ENCODE data around the gene QPRT. TPM values are rescaled to one million over a fixed set of nuclear protein-coding genes. Genes with fewer than 3 reads are reported as not detected.

Gene QPRT
- polyA plus RNA-seq, 3 donors, result 2.1 to 4.7 (median 3.9) TPM

DNA sequence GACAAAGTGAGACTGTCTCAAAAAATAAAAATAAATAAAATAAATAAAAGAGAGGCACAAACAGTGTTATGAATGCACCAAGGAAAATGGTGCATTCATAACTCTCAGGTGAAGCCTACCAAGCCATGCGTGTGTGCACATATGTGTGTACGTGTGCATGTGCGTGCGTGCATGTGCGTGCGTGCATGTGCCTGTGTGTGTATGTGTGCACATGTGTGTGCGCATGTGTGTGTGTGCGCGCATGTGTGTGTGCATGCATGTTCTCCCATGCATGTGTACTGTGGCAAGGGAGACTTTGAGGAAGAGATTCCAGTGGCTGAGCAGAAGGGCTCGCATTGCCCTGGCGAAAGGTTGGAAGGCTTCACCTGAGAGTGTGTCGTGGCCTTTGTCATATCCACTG, 11.2 kb upstream of the QPRT start:
- Mint-ChIP-seq H3K27me3 (ENCODE audit: low read depth in 3 of 3) (peaks cover 0 to 5% (median 0%) of the 10 kb centered on the region in 3 donors), H3K9me3 (no peaks in the 10 kb centered on the region), H3K36me3 (peaks cover 16 to 29% of the 10 kb centered on the region in 2 donors), H3K4me3 (peak overlapping the region in 1 of 2 donors; percentile 96), H3K27ac (peak overlapping the region in 4 of 7 donors; percentile 91 to 98 (median 92)), H3K4me1 (peaks cover 59% of the 10 kb centered on the region)
- whole genome bisulfite sequencing (ENCODE audit: insufficient coverage), result 91% methylated on average over 9 of the region's 12 CpGs
- no peak for DNase-seq
- H3K4me3 ChIP-seq (replicated peaks in 1 of 3; ENCODE audit: low read depth in 2 of 3, low read length in 3 of 3), result peak overlapping the region in 1 of 3 experiments; percentile 97
- peaks cover 51 to 56% of the 10 kb centered on the region in 2 donors for H3K4me1 ChIP-seq (ENCODE audit: control insufficient read depth in 1 of 2, insufficient read depth in 2 of 2, low read length in 2 of 2)
- intact Hi-C loops (cut with micrococcal nuclease), result loop anchor here (2.0 to 10.0 kb wide), 3 partner anchors 63 to 77 kb away; partner anchors contain the start of gene C16orf54 (in 1 of the 2)
- peaks cover 88% of the 10 kb centered on the region for H4K20me1 ChIP-seq (ENCODE audit: insufficient read depth, low read length)
- H3K27me3 ChIP-seq (ENCODE audit: control insufficient read depth in 2 of 2, insufficient read depth in 2 of 2, low read length in 2 of 2), result no peaks in the 10 kb centered on the region
- H3K9ac ChIP-seq (ENCODE audit: insufficient read depth, low read length, poor library complexity, severe bottlenecking), result no peak overlapping the region
- peaks cover 83% of the 10 kb centered on the region for H3K79me2 ChIP-seq (ENCODE audit: insufficient read depth, low read length)
- H3K27ac ChIP-seq (ENCODE audit: low read depth in 1 of 2, low read length in 2 of 2), result peak overlapping the region; percentile 76 to 86
- no peaks in the 10 kb centered on the region for H3K9me3 ChIP-seq (replicated peaks in 1 of 2; ENCODE audit: control insufficient read depth in 1 of 2, insufficient read depth in 1 of 2, low read length in 2 of 2)
- peak overlapping the region; percentile 33 for H3K4me2 ChIP-seq (replicated peaks; ENCODE audit: extremely low read depth, low read length, poor library complexity, severe bottlenecking)
- TF ChIP-seq, protein P1, sequence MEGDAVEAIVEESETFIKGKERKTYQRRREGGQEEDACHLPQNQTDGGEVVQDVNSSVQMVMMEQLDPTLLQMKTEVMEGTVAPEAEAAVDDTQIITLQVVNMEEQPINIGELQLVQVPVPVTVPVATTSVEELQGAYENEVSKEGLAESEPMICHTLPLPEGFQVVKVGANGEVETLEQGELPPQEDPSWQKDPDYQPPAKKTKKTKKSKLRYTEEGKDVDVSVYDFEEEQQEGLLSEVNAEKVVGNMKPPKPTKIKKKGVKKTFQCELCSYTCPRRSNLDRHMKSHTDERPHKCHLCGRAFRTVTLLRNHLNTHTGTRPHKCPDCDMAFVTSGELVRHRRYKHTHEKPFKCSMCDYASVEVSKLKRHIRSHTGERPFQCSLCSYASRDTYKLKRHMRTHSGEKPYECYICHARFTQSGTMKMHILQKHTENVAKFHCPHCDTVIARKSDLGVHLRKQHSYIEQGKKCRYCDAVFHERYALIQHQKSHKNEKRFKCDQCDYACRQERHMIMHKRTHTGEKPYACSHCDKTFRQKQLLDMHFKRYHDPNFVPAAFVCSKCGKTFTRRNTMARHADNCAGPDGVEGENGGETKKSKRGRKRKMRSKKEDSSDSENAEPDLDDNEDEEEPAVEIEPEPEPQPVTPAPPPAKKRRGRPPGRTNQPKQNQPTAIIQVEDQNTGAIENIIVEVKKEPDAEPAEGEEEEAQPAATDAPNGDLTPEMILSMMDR (IDR thresholded peaks at IDR 0.05), result no peak
- H3K36me3 ChIP-seq (replicated peaks in 1 of 2; ENCODE audit: control insufficient read depth in 1 of 2, insufficient read depth in 2 of 2, low read length in 2 of 2), result peaks cover 2 to 4% of the 10 kb centered on the region in 2 donors
- H2AFZ ChIP-seq (ENCODE audit: insufficient read depth, low read depth, low read length, poor library complexity, severe bottlenecking), result no peak overlapping the region

DNA sequence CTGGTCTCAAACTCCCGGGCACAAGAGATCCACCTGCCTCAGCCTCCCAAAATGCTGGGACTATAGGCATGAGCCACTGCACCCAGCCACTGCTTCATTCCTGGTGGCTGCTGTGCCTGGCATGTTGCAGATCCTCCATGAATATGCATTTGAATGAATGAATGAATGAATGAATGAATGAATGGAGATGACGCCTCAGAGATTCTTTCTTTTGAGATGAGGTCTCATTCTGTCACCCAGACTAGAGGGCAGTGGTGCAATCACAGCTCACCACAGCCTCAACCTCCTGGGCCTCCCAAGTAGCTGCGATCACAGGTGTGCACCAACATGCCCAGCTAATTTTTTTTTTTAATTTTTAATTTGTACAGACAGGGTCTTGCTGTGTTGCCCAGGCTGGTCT, 10.7 kb upstream of the QPRT start:
- Mint-ChIP-seq H3K36me3 (peaks cover 16 to 33% of the 10 kb centered on the region in 2 donors), H3K27ac (peak overlapping the region in 2 of 7 donors; percentile 41 to 48), H3K4me3 (no peak overlapping the region), H3K4me1 (peaks cover 57% of the 10 kb centered on the region), H3K9me3 (no peaks in the 10 kb centered on the region), H3K27me3 (ENCODE audit: low read depth in 3 of 3) (peaks cover 0 to 5% (median 0%) of the 10 kb centered on the region in 3 donors)
- peaks cover 2 to 4% of the 10 kb centered on the region in 2 donors for H3K36me3 ChIP-seq (replicated peaks in 1 of 2; ENCODE audit: control insufficient read depth in 1 of 2, insufficient read depth in 2 of 2, low read length in 2 of 2)
- H3K27me3 ChIP-seq (ENCODE audit: control insufficient read depth in 2 of 2, insufficient read depth in 2 of 2, low read length in 2 of 2), result no peaks in the 10 kb centered on the region
- peaks cover 77% of the 10 kb centered on the region for H3K79me2 ChIP-seq (ENCODE audit: insufficient read depth, low read length)
- H2AFZ ChIP-seq (ENCODE audit: insufficient read depth, low read depth, low read length, poor library complexity, severe bottlenecking), result no peak overlapping the region
- H3K4me1 ChIP-seq (ENCODE audit: control insufficient read depth in 1 of 2, insufficient read depth in 2 of 2, low read length in 2 of 2), result peaks cover 49 to 54% of the 10 kb centered on the region in 2 donors
- no peak overlapping the region for H3K27ac ChIP-seq (ENCODE audit: low read depth in 1 of 2, low read length in 2 of 2)
- no peak overlapping the region for H3K4me3 ChIP-seq (replicated peaks in 1 of 3; ENCODE audit: low read depth in 2 of 3, low read length in 3 of 3)
- H3K9me3 ChIP-seq (replicated peaks in 1 of 2; ENCODE audit: control insufficient read depth in 1 of 2, insufficient read depth in 1 of 2, low read length in 2 of 2), result no peaks in the 10 kb centered on the region
- intact Hi-C loops (cut with micrococcal nuclease), result loop anchor here (10.0 kb wide), 2 partner anchors 63 to 73 kb away; no protein-coding TSS in a partner anchor
- no peak overlapping the region for H3K4me2 ChIP-seq (replicated peaks; ENCODE audit: extremely low read depth, low read length, poor library complexity, severe bottlenecking)
- peaks cover 92% of the 10 kb centered on the region for H4K20me1 ChIP-seq (ENCODE audit: insufficient read depth, low read length)
- no peak overlapping the region for H3K9ac ChIP-seq (ENCODE audit: insufficient read depth, low read length, poor library complexity, severe bottlenecking)
- WGBS (ENCODE audit: insufficient coverage), result 83% methylated on average over 1 of the region's 3 CpGs
- TF ChIP-seq, protein P1 (IDR thresholded peaks at IDR 0.05), result no peak
- DNase-seq, result no peak

Data from CD14-positive monocyte (primary cell).